Measurements from ENCODE around the gene GOLGA1.

The GOLGA1 gene

DNA sequence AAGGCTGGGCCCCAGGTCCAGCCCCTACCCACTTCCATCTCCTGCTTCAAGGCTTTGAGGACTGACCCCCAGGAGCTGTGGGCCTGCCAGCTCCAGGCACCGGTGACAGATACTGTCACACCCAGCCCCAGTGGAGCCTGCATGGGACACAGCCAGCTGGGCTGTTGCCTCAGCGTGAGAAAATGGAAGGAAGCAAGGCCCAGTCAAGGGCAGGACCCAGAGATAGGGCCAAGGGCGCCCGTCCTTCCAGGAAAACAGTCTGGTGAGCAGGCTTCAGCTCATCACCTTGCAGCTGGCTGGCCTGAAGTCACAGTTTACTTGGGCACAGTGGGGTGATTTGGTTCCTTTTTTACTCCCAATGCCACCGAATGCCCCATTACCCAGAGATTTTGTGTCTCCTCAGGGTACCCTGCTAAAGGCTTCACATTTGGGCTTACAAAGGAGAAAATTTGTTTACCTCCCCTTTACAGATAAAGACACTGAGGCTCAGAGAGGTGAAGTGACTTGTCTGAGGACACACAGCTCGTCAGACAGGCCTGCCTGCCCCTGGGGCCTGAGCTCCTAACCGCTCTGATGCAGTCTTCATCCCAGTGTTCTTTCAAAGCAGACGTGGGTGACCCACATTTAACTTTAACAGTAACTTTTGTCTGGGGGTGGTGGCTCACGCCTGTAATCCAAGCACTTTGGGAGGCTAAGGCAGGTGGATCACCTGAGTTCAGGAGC, 109.1 kb downstream of the GOLGA1 start:
- no peak for DNase-seq

DNA sequence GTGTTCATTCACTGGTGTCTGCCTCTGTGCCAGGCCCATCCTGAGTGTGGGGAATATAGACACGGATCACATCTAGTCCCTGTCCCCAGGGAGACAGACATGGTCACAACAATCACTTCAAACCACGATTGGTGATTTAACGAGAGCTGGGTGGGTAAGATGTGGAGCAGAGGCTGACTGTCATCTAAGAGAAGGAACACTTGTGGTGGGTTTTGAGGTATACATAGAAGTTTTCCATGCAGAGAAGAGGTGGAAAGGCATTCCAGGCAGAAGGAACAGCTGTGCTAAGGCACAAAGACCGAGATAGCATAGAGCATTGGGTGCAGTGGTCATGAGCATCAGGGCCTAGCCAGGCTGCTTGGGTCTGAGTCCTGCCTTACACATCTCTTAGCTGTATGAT, 110.3 kb downstream of the GOLGA1 start:
- no peak for DNase-seq

DNA sequence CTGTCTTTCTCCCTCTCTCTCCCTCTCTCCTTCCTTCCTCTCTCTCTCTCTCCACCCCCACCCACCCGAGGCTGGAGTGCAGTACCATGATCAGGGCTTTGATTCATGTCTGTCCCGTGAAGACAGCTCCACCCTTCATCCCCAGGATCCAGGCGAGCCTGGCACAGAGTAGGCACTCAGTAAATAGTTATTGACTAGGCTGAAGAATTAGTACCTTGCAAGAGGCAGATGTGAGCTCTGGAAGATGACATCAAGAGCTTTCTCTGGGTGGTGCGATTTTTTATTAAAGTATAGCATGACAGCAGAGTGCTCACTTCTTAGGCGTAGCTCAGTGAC, 111.6 kb downstream of the GOLGA1 start:
- no peak for DNase-seq

DNA sequence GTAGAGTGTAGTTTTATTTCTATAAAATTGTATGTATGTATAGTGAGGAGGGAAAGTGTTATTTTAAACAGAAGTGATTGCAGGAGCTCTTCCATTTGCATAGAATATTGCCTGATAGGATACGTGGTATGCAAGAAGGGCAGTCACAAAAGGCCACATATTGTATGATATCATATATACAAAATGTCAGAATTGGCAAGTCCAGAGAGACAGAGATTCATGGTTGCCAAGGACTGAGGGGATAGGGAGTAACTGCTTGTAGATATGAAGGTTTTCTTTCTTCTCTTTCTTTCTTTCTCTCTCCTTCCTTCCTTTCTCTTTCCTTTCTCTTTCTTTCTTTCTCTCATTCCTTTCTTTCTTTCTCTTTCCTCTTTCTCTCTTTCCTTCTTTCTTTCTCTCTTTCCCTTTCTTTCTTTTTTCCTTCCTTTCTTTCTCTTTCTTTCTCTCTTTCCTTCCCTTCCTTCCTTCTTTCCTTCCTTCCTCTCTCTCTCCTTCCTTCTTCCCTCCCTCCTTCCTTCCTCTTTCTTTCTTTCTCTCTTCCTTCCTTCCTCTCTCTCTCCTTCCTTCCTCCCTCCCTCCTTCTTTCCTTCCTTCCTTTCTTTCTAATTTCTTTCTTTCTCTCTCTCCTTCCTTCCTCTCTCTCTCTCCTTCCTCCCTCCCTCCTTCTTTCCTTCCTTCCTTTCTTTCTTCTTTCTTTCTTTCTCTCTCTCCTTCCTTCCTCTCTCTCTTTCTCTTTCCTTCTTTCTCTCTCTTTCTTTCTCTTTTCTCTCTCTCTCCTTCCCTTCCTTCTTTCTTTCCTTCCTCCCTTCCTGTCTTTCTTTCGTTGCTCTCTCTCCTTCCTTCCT, 112.2 kb downstream of the GOLGA1 start:
- DNase-seq = no peak

All from fibroblast of skin of right quadriceps (primary cell).